ENCODE data around the gene KIAA0586.

- no peak for TF ChIP-seq CTCF (IDR thresholded peaks at IDR 0.05; ENCODE audit: low read depth, low read length)
- TF ChIP-seq EZH2phosphoT487 (IDR thresholded peaks at IDR 0.05; ENCODE audit: low read depth), result no peak
Observed at GRCh38 chr14:58492044-58492443, 64.5 kb downstream of the KIAA0586 start.
